Measurements from ENCODE around the gene BABAM2. TPM values are rescaled to one million over a fixed set of nuclear protein-coding genes. Genes with fewer than 3 reads are reported as not detected.

BABAM2 gene
- total and polyA plus RNA-seq, 9 of the 15 experiments (the other 6 are each of a cell fraction or from before 2014, with no cell fraction given) = 10.9 to 37.4 (median 25.6) TPM

- POLR2A ChIA-PET = interaction anchor here (1.0 kb wide), 1 partner anchor 40 kb away, joined by 4 read pairs; no protein-coding TSS in a partner anchor
- ATAC-seq (no peak), DNase-seq (ENCODE audit: extremely low read depth in 1 of 4, low spot score in 3 of 4) (no peak), FAIRE-seq (no peak)
- 37% methylated on average over 2 of the region's 2 CpGs for WGBS (ENCODE audit: insufficient coverage, low coverage, missing lambda C conversion rate)
- Histone ChIP-seq H3K27me3 (ENCODE audit: control insufficient read depth in 2 of 2, insufficient read depth in 2 of 2, low read length in 2 of 2) (no peaks in the 10 kb centered on the region), H3K4me2 (ENCODE audit: insufficient read depth, low read length) (no peak overlapping the region), H4K20me1 (replicated peaks; ENCODE audit: control insufficient read depth, insufficient read depth, low read length) (no peaks in the 10 kb centered on the region), H3K36me3 (ENCODE audit: control insufficient read depth, insufficient read depth, low read length) (no peaks in the 10 kb centered on the region), H3K9ac (ENCODE audit: insufficient read depth in 1 of 2, low read depth in 2 of 2, low read length in 2 of 2) (no peak overlapping the region), H3K9me1 (ENCODE audit: control insufficient read depth, insufficient read depth, low read length) (no peaks in the 10 kb centered on the region), H3K9me3 (replicated peaks; ENCODE audit: control insufficient read depth, insufficient read depth, low read depth, low read length) (no peaks in the 10 kb centered on the region), H3K4me1 (replicated peaks in 1 of 2; ENCODE audit: control insufficient read depth in 2 of 2, insufficient read depth in 2 of 2, low read length in 2 of 2) (no peaks in the 10 kb centered on the region), H3K27ac (ENCODE audit: extremely low read depth, low read depth, low read length) (no peak overlapping the region), H3K4me3 (no peak overlapping the region), H2AFZ (ENCODE audit: low read depth, low read length) (no peak overlapping the region), H3K79me2 (ENCODE audit: control insufficient read depth, insufficient read depth, low read length) (no peaks in the 10 kb centered on the region)
- in situ Hi-C loops (cut with MboI) = no loop called here
- CTCF ChIA-PET (ENCODE audit: low intra/inter-chr PET ratio) = no interaction called here
- TF ChIP-seq KHSRP (IDR thresholded peaks at IDR 0.05) = no peak
- TF ChIP-seq NCOR1 (IDR thresholded peaks at IDR 0.05) = no peak
- TF ChIP-seq ILK (tag; IDR thresholded peaks at IDR 0.05; ENCODE audit: borderline replicate concordance, low read depth) = no peak
- TF ChIP-seq RFX7 (CRISPR knock-in tag; IDR thresholded peaks at IDR 0.05) = no peak
- no peak for TF ChIP-seq GABPB1 (CRISPR knock-in tag; IDR thresholded peaks at IDR 0.05)
- TF ChIP-seq ZBTB8A (IDR thresholded peaks at IDR 0.05; ENCODE audit: partially characterized antibody) = no peak
- TF ChIP-seq ATF7 (IDR thresholded peaks at IDR 0.05) = no peak
- no peak for TF ChIP-seq NFATC3 (IDR thresholded peaks at IDR 0.05)
- TF ChIP-seq MXI1 (IDR thresholded peaks at IDR 0.05; ENCODE audit: low read depth, low read length) = no peak
- TF ChIP-seq RFX5 (IDR thresholded peaks at IDR 0.05; ENCODE audit: low read depth, low read length) = no peak
- no peak for TF ChIP-seq ZKSCAN8 (CRISPR knock-in tag; IDR thresholded peaks at IDR 0.05)
- TF ChIP-seq SIN3B (IDR thresholded peaks at IDR 0.05; ENCODE audit: low read depth) = no peak
- TF ChIP-seq, protein P1, sequence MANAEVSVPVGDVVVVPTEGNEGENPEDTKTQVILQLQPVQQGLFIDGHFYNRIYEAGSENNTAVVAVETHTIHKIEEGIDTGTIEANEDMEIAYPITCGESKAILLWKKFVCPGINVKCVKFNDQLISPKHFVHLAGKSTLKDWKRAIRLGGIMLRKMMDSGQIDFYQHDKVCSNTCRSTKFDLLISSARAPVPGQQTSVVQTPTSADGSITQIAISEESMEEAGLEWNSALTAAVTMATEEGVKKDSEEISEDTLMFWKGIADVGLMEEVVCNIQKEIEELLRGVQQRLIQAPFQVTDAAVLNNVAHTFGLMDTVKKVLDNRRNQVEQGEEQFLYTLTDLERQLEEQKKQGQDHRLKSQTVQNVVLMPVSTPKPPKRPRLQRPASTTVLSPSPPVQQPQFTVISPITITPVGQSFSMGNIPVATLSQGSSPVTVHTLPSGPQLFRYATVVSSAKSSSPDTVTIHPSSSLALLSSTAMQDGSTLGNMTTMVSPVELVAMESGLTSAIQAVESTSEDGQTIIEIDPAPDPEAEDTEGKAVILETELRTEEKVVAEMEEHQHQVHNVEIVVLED (CRISPR knock-in tag; IDR thresholded peaks at IDR 0.05) = no peak
- no peak for TF ChIP-seq PYGO2 (tag; IDR thresholded peaks at IDR 0.05)
- TF ChIP-seq TAF7 (tag; IDR thresholded peaks at IDR 0.05) = no peak
- no peak for TF ChIP-seq HEY1 (CRISPR knock-in tag; IDR thresholded peaks at IDR 0.05; ENCODE audit: borderline replicate concordance)
- intact Hi-C loops (cut with micrococcal nuclease) = no loop called here
- no TSS peak for BruUV-seq (replicated peaks)
Observed at GRCh38 chr2:28310107-28310506, 419.6 kb downstream of the BABAM2 start.
